WTC11 (cell line): ENCODE data around the gene COG5.

Source experiments
- CTCF ChIP-seq: fragments of 200-600 bp; IDR thresholded peaks from 2 replicates; pipeline ENCODE4 v1.8.0; 2022; ENCODE audit warnings: antibody characterized with exemption
- E2F1 ChIP-seq: sonication (generic); formaldehyde crosslinking; IDR thresholded peaks from 2 replicates; pipeline ENCODE4 v1.8.0; 2022; ENCODE audit warnings: mild to moderate bottlenecking, missing genetic modification reagents
- JUN ChIP-seq: sonication (generic); formaldehyde crosslinking; IDR thresholded peaks from 2 replicates; pipeline ENCODE4 v1.8.0; 2023; ENCODE audit warnings: mild to moderate bottlenecking, missing genetic modification reagents
- KAT7 ChIP-seq: sonication (generic); formaldehyde crosslinking; IDR thresholded peaks from 2 replicates; pipeline ENCODE4 v1.8.1; 2023; ENCODE audit warnings: missing genetic modification reagents, mild to moderate bottlenecking, borderline replicate concordance
- NR3C1 ChIP-seq: sonication (generic); formaldehyde crosslinking; conservative IDR thresholded peaks from 2 replicates; pipeline ENCODE4 v1.8.1; 2023; ENCODE audit warnings: low read depth, mild to moderate bottlenecking, missing genetic modification reagents
- RORB ChIP-seq: fragments of 250-450 bp; sonication (Bioruptor Pico); IDR thresholded peaks from 2 replicates; pipeline ENCODE4 v1.9.0; 2021; ENCODE audit warnings: mild to moderate bottlenecking
- SP1 ChIP-seq: sonication (generic); formaldehyde crosslinking; conservative IDR thresholded peaks from 2 replicates; pipeline ENCODE4 v1.8.1; 2022; ENCODE audit warnings: missing genetic modification reagents
- TEAD4 ChIP-seq: sonication (generic); formaldehyde crosslinking; IDR thresholded peaks from 2 replicates; pipeline ENCODE4 v1.8.0; 2022; ENCODE audit warnings: mild to moderate bottlenecking, missing genetic modification reagents
- ZNF317 ChIP-seq: sonication (generic); formaldehyde crosslinking; IDR thresholded peaks from 2 replicates; pipeline ENCODE4 v1.8.1; 2023; ENCODE audit warnings: low read depth, mild to moderate bottlenecking, moderate library complexity, missing genetic modification reagents, borderline replicate concordance
- TF ChIP-seq, protein P1 (sequence below): sonication (generic); formaldehyde crosslinking; IDR thresholded peaks from 2 replicates; pipeline ENCODE4 v1.8.1; 2023; ENCODE audit warnings: mild to moderate bottlenecking, missing genetic modification reagents, moderate library complexity
- TF ChIP-seq, protein P2 (sequence below): sonication (generic); formaldehyde crosslinking; IDR thresholded peaks from 2 replicates; pipeline ENCODE4 v1.8.1; 2023; ENCODE audit warnings: mild to moderate bottlenecking, missing genetic modification reagents
- TF ChIP-seq, protein P3 (sequence below): sonication (generic); formaldehyde crosslinking; IDR thresholded peaks from 2 replicates; pipeline ENCODE4 v1.8.1; 2023; ENCODE audit warnings: mild to moderate bottlenecking, moderate library complexity, missing genetic modification reagents

- TF ChIP-seq NR3C1 (CRISPR knock-in tag) (no peak), CTCF (no peak), SP1 (no peak), JUN (no peak), E2F1 (CRISPR knock-in tag) (no peak), TEAD4 (CRISPR knock-in tag) (no peak), RORB (CRISPR knock-in tag) (no peak), KAT7 (no peak), ZNF317 (CRISPR knock-in tag) (no peak)
- TF ChIP-seq, protein P1, sequence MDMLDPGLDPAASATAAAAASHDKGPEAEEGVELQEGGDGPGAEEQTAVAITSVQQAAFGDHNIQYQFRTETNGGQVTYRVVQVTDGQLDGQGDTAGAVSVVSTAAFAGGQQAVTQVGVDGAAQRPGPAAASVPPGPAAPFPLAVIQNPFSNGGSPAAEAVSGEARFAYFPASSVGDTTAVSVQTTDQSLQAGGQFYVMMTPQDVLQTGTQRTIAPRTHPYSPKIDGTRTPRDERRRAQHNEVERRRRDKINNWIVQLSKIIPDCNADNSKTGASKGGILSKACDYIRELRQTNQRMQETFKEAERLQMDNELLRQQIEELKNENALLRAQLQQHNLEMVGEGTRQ = no peak
- TF ChIP-seq, protein P2, sequence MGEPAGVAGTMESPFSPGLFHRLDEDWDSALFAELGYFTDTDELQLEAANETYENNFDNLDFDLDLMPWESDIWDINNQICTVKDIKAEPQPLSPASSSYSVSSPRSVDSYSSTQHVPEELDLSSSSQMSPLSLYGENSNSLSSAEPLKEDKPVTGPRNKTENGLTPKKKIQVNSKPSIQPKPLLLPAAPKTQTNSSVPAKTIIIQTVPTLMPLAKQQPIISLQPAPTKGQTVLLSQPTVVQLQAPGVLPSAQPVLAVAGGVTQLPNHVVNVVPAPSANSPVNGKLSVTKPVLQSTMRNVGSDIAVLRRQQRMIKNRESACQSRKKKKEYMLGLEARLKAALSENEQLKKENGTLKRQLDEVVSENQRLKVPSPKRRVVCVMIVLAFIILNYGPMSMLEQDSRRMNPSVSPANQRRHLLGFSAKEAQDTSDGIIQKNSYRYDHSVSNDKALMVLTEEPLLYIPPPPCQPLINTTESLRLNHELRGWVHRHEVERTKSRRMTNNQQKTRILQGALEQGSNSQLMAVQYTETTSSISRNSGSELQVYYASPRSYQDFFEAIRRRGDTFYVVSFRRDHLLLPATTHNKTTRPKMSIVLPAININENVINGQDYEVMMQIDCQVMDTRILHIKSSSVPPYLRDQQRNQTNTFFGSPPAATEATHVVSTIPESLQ (CRISPR knock-in tag) = no peak
- TF ChIP-seq, protein P3, sequence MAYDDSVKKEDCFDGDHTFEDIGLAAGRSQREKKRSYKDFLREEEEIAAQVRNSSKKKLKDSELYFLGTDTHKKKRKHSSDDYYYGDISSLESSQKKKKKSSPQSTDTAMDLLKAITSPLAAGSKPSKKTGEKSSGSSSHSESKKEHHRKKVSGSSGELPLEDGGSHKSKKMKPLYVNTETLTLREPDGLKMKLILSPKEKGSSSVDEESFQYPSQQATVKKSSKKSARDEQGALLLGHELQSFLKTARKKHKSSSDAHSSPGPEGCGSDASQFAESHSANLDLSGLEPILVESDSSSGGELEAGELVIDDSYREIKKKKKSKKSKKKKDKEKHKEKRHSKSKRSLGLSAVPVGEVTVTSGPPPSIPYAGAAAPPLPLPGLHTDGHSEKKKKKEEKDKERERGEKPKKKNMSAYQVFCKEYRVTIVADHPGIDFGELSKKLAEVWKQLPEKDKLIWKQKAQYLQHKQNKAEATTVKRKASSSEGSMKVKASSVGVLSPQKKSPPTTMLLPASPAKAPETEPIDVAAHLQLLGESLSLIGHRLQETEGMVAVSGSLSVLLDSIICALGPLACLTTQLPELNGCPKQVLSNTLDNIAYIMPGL = no peak
Observed at GRCh38 chr7:107582875-107583274, 19.2 kb upstream of the COG5 start.
